Prostate gland (tissue), 2 donors: Measurements from ENCODE around the gene MED16. TPM values are rescaled to one million over a fixed set of nuclear protein-coding genes. Genes with fewer than 3 reads are reported as not detected.
"Not testable (repeated sequence)": the region's sequence is repeated elsewhere in the genome, so short reads cannot be mapped to it uniquely, and the experiment has no call there.

Source experiments
- DNase-seq: peaks from one replicate; pipeline ENCODE4 v3.0.0-alpha.2; 2019; ENCODE audit warnings: low spot score
- H3K27ac ChIP-seq, 2 donors: fragments of 200-600 bp; sonication (generic); 2 replicates each; pipeline ENCODE4 v1.5.1; 2017 to 2019
- H3K27me3 ChIP-seq: fragments of 200-600 bp; sonication (generic); replicated peaks from 2 replicates; pipeline ENCODE4 v1.5.1; 2019; ENCODE audit not compliant: insufficient read depth
- H3K36me3 ChIP-seq, 2 donors: fragments of 200-600 bp; sonication (generic); 1 replicate in 1 of 2; 2 replicates in 1 of 2; pipeline versions ENCODE4 v1.5.1 to v1.8.1; 2017 to 2019
- H3K4me1 ChIP-seq: fragments of 200-600 bp; sonication (generic); replicated peaks from 2 replicates; pipeline ENCODE4 v1.5.1; 2019
- H3K4me3 ChIP-seq, 2 donors: fragments of 200-600 bp; sonication (generic); 2 replicates each; pipeline ENCODE4 v1.5.1; 2017 to 2019
- H3K9me3 ChIP-seq: fragments of 200-600 bp; sonication (generic); 2 replicates; pipeline ENCODE4 v1.5.1; 2017
- CTCF ChIP-seq, 4 experiments: fragments of 200-600 bp in 2 of 4; fragments of 450-650 bp in 2 of 4; sonication (generic) in 2 of 4; IDR thresholded peaks; 1 replicate in 3 of 4; 2 replicates in 1 of 4; pipeline ENCODE4 v1.5.1; 2016 to 2019; ENCODE audit warnings: antibody characterized with exemption in 4 of 4, mild to moderate bottlenecking in 2 of 4, moderate library complexity in 2 of 4
- POLR2A ChIP-seq: fragments of 450-650 bp; IDR thresholded peaks from one replicate; pipeline ENCODE4 v1.6.1; 2016; ENCODE audit warnings: antibody characterized with exemption, mild to moderate bottlenecking
- POLR2AphosphoS5 ChIP-seq: sonication (generic); formaldehyde crosslinking; IDR thresholded peaks from one replicate; pipeline ENCODE4 v1.6.1; 2017; ENCODE audit warnings: antibody characterized with exemption
- WGBS: methylation state at CpG from one replicate; pipeline ENCODE4 v1.1.5; 2018; 5-methylcytosine and 5-hydroxymethylcytosine counted together
- intact Hi-C: fragments of 100-400 bp; cut with DNase I; formaldehyde crosslinking; loops from one replicate; pipeline ENCODE4 v1.14.2; 2022
- small RNA-seq, 2 donors: library from RNA; depleted of rRNA; stranded (forward); fragments of <200 nt; gene quantifications; one replicate each; pipeline ENCODE3, GENCODE V24; 2016
- total RNA-seq, 2 donors: library from RNA; depleted of rRNA; stranded (reverse); fragments of >200 nt; gene quantifications; one replicate each; pipeline ENCODE4 v1.1.0, GENCODE V29; 2016

The MED16 gene
- total RNA-seq, 2 donors from 2014 or later = 65.1 to 114 TPM

- WGBS = 84% methylated on average over 15 of the region's 15 CpGs
Measured at GRCh38 chr19:824885-825284, 68.1 kb downstream of the MED16 start.

GRCh38 chr19:823565-824121 is 69.3 kb downstream of the MED16 start:
- Histone ChIP-seq H3K27me3 (peaks cover 4% of the 10 kb centered on the region), H3K27ac (no peak overlapping the region), H3K4me1 (peaks cover 12% of the 10 kb centered on the region), H3K4me3 (no peak overlapping the region), H3K36me3 (no peaks in the 10 kb centered on the region), H3K9me3 (no peaks in the 10 kb centered on the region)
- no peak for DNase-seq
- TF ChIP-seq POLR2A (no peak), POLR2AphosphoS5 (no peak), CTCF (IDR thresholded peaks at IDR 0.05) (no peak)
- 60% methylated on average over 12 of the region's 12 CpGs for WGBS
- intact Hi-C loops = no loop called here

More at GRCh38 chr19:824885-825284, 68.1 kb downstream of the MED16 start:
- Histone ChIP-seq H3K9me3 (no peaks in the 10 kb centered on the region), H3K4me1 (peaks cover 12% of the 10 kb centered on the region), H3K36me3 (no peaks in the 10 kb centered on the region), H3K27me3 (peaks cover 4% of the 10 kb centered on the region), H3K27ac (no peak overlapping the region), H3K4me3 (no peak overlapping the region)
- TF ChIP-seq POLR2A (no peak), POLR2AphosphoS5 (no peak), CTCF (IDR thresholded peaks at IDR 0.05) (no peak)
- intact Hi-C loops = no loop called here
- no peak for DNase-seq

GRCh38 chr19:821825-822503 is 71.0 kb downstream of the MED16 start, which contains the start of gene PLPPR3:
Gene PLPPR3, minus strand, starts transcription at chr19:821955. Its CDS starts 396 bp downstream, at chr19:821559.
- Histone ChIP-seq H3K27ac (no peak within 1 kb of the TSS), H3K9me3 (no peaks in the 10 kb centered on the region), H3K27me3 (peaks cover 4% of the 10 kb centered on the region), H3K36me3 (no peaks in the 10 kb centered on the region), H3K4me1 (peaks cover 12% of the 10 kb centered on the region), H3K4me3 (peak within 1 kb of the TSS; percentile 19 to 37)
- intact Hi-C loops = no loop called here
- TF ChIP-seq CTCF (IDR thresholded peaks at IDR 0.05) = no peak
- TF ChIP-seq POLR2AphosphoS5 = no peak
- no peak for TF ChIP-seq POLR2A
- WGBS = under 1% methylated on average over 38 of the region's 86 CpGs
- no peak for DNase-seq

GRCh38 chr19:821231-821824 is 71.7 kb downstream of the MED16 start:
- no peak for TF ChIP-seq CTCF (IDR thresholded peaks at IDR 0.05)
- no peak for TF ChIP-seq POLR2AphosphoS5
- no peak for TF ChIP-seq POLR2A
- no peak for DNase-seq
- peaks cover 12% of the 10 kb centered on the region for H3K4me1 ChIP-seq
- no peak overlapping the region for H3K27ac ChIP-seq
- H3K36me3 ChIP-seq = no peaks in the 10 kb centered on the region
- H3K27me3 ChIP-seq = peaks cover 4% of the 10 kb centered on the region
- WGBS = 3% methylated on average over 36 of the region's 64 CpGs
- H3K4me3 ChIP-seq = peak overlapping the region; percentile 19 to 37
- H3K9me3 ChIP-seq = no peaks in the 10 kb centered on the region
- intact Hi-C loops = no loop called here

GRCh38 chr19:820212-820611 is 72.8 kb downstream of the MED16 start:
- 97% methylated on average over 5 of the region's 5 CpGs for WGBS
- H3K36me3 ChIP-seq, H3K4me3 ChIP-seq, H3K9me3 ChIP-seq, intact Hi-C loops, DNase-seq, H3K27ac ChIP-seq, H3K27me3 ChIP-seq: not testable (repeated sequence)
- peaks cover 12% of the 10 kb centered on the region for H3K4me1 ChIP-seq

Small RNA genes within 50 kb of the gene (small RNA-seq; reads per million reads assigned to genes)
- gene RNU6-9 = 0 reads per million in 2 donors

Other genes with a start within 250 kb of the MED16 start
- gene RNF126, start 230.0 kb downstream of the MED16 start, total RNA-seq = 100 to 1,000 TPM in 1 of 2 donors, 10 to 100 TPM in 1; 70.7 to 109 TPM
- 100 to 1,000 TPM in 1 of 2 donors, 10 to 100 TPM in 1; 69.3 to 241 TPM for gene FSTL3, start 216.8 kb downstream of the MED16 start, total RNA-seq
- 1 to 10 TPM in 1 of 2 donors, not detected in 1; 1.7 TPM for gene PRSS57, start 197.7 kb downstream of the MED16 start, total RNA-seq
- 10 to 100 TPM; 40.9 to 58.7 TPM for gene PALM, start 184.3 kb downstream of the MED16 start, total RNA-seq
- 1 to 10 TPM; 7.3 to 9.3 TPM for gene MISP, start 142.1 kb downstream of the MED16 start, total RNA-seq
- 100 to 1,000 TPM; 153 to 222 TPM for gene PTBP1, start 95.7 kb downstream of the MED16 start, total RNA-seq
- gene PLPPR3, start 71.2 kb downstream of the MED16 start, total RNA-seq = 10 to 100 TPM in 1 of 2 donors, under 1 TPM in 1; 0.27 to 20.3 TPM
- 1 to 10 TPM in 1 of 2 donors, not detected in 1; 6.9 TPM for gene AZU1, start 65.3 kb downstream of the MED16 start, total RNA-seq
- 1 to 10 TPM in 1 of 2 donors, not detected in 1; 2.6 TPM for gene PRTN3, start 52.2 kb downstream of the MED16 start, total RNA-seq
- 1 to 10 TPM in 1 of 2 donors, not detected in 1; 1.4 TPM for gene ELANE, start 40.9 kb downstream of the MED16 start, total RNA-seq
- 100 to 1,000 TPM in 1 of 2 donors, 10 to 100 TPM in 1; 92.2 to 167 TPM for gene CFD, start 33.5 kb downstream of the MED16 start, total RNA-seq
- not detected for gene RNU6-9, start 297 bp upstream of the MED16 start, total RNA-seq
- 10 to 100 TPM; 36.9 to 58.7 TPM for gene R3HDM4, start 20.0 kb upstream of the MED16 start, total RNA-seq
- gene KISS1R, start 24.1 kb upstream of the MED16 start, total RNA-seq = not detected
- gene ARID3A, start 32.8 kb upstream of the MED16 start, total RNA-seq = 10 to 100 TPM in 1 of 2 donors, 1 to 10 TPM in 1; 3.8 to 18.7 TPM
- gene WDR18, start 91.2 kb upstream of the MED16 start, total RNA-seq = 10 to 100 TPM; 35.0 to 94.8 TPM
- gene GRIN3B, start 107.2 kb upstream of the MED16 start, total RNA-seq = under 1 TPM in 1 of 2 donors, not detected in 1; 0.34 TPM
- 100 to 1,000 TPM; 216 to 377 TPM for gene TMEM259, start 127.9 kb upstream of the MED16 start, total RNA-seq
- gene RNU6-2, start 128.3 kb upstream of the MED16 start, total RNA-seq = not detected
- 100 to 1,000 TPM in 1 of 2 donors, 10 to 100 TPM in 1; 82.9 to 101 TPM for gene CNN2, start 133.4 kb upstream of the MED16 start, total RNA-seq
- gene ABCA7, start 146.9 kb upstream of the MED16 start, total RNA-seq = 10 to 100 TPM; 16.2 to 25.1 TPM
- 10 to 100 TPM in 1 of 2 donors, 1 to 10 TPM in 1; 8.9 to 26.2 TPM for gene ARHGAP45, start 174.0 kb upstream of the MED16 start, total RNA-seq
- 100 to 1,000 TPM; 152 to 169 TPM for gene POLR2E, start 202.2 kb upstream of the MED16 start, total RNA-seq
- 100 to 1,000 TPM; 577 to 627 TPM for gene GPX4, start 210.8 kb upstream of the MED16 start, total RNA-seq